ENCODE results near the gene DLAT. TPM values are rescaled to one million over a fixed set of nuclear protein-coding genes. Genes with fewer than 3 reads are reported as not detected.
"Not testable (repeated sequence)": the region's sequence is repeated elsewhere in the genome, so short reads cannot be mapped to it uniquely, and the experiment has no call there.

The DLAT gene
- total RNA-seq, 2 donors from 2014 or later: 19.9 to 21.2 TPM

GRCh38 chr11:112024178-112024772 lies 933 bp upstream of the DLAT start:
- Histone ChIP-seq H3K36me3 (peaks cover 0 to 2% of the 10 kb centered on the region in 2 donors), H3K4me1 (replicated peaks) (no peaks in the 10 kb centered on the region), H3K27ac (peak overlapping the region; percentile 79 to 88), H3K9me3 (no peaks in the 10 kb centered on the region), H3K27me3 (replicated peaks; ENCODE audit: insufficient read depth) (no peaks in the 10 kb centered on the region), H3K4me3 (peak overlapping the region; percentile 70 to 73)
- no peak for DNase-seq (ENCODE audit: low spot score)
- no peak for TF ChIP-seq POLR2A (IDR thresholded peaks at IDR 0.05)
- TF ChIP-seq POLR2AphosphoS5 (IDR thresholded peaks at IDR 0.05): no peak
- TF ChIP-seq CTCF (IDR thresholded peaks at IDR 0.05): no peak
- WGBS: 17% methylated on average over 10 of the region's 10 CpGs
- intact Hi-C loops (cut with DNase I): no loop called here

GRCh38 chr11:112025707-112026106 lies 499 bp downstream of the DLAT start:
- 2% methylated on average over 7 of the region's 8 CpGs for WGBS
- TF ChIP-seq CTCF (IDR thresholded peaks at IDR 0.05) (no peak), POLR2AphosphoS5 (IDR thresholded peaks at IDR 0.05) (no peak)

GRCh38 chr11:112026784-112027410 lies 1.7 kb downstream of the DLAT start:
- WGBS: 94% methylated on average over 25 of the region's 49 CpGs
- H3K4me1 ChIP-seq (replicated peaks); intact Hi-C loops (cut with DNase I); H3K27ac ChIP-seq; H3K4me3 ChIP-seq; DNase-seq (ENCODE audit: low spot score); H3K27me3 ChIP-seq (replicated peaks; ENCODE audit: insufficient read depth); H3K9me3 ChIP-seq; H3K36me3 ChIP-seq: not testable (repeated sequence)

More at GRCh38 chr11:112025707-112026106, 499 bp downstream of the DLAT start:
- Histone ChIP-seq H3K27me3 (replicated peaks; ENCODE audit: insufficient read depth) (no peaks in the 10 kb centered on the region), H3K4me1 (replicated peaks) (no peaks in the 10 kb centered on the region), H3K27ac (peak overlapping the region; percentile 79 to 88), H3K4me3 (peak overlapping the region; percentile 70 to 73), H3K9me3 (no peaks in the 10 kb centered on the region), H3K36me3 (peaks cover 0 to 2% of the 10 kb centered on the region in 2 donors)
- no peak for DNase-seq (ENCODE audit: low spot score)
- intact Hi-C loops (cut with DNase I): no loop called here

- TF ChIP-seq CTCF (IDR thresholded peaks at IDR 0.05) (no peak), POLR2AphosphoS5 (IDR thresholded peaks at IDR 0.05) (no peak), POLR2A (IDR thresholded peaks at IDR 0.05) (no peak)
- Histone ChIP-seq H3K27ac (no peak overlapping the region), H3K9me3 (no peaks in the 10 kb centered on the region), H3K36me3 (peaks cover 0 to 2% of the 10 kb centered on the region in 2 donors), H3K4me1 (replicated peaks) (no peaks in the 10 kb centered on the region), H3K27me3 (replicated peaks; ENCODE audit: insufficient read depth) (no peaks in the 10 kb centered on the region), H3K4me3 (no peak overlapping the region)
- WGBS: 96% methylated on average over 2 of the region's 2 CpGs
- DNase-seq (ENCODE audit: low spot score): no peak
- intact Hi-C loops (cut with DNase I): no loop called here
Measured at GRCh38 chr11:112029460-112029859, 4.3 kb downstream of the DLAT start.

- Histone ChIP-seq H3K4me3 (no peak overlapping the region), H3K9me3 (no peaks in the 10 kb centered on the region), H3K27ac (no peak overlapping the region), H3K4me1 (replicated peaks) (no peaks in the 10 kb centered on the region), H3K36me3 (peaks cover 0 to under 1% of the 10 kb centered on the region in 2 donors), H3K27me3 (replicated peaks; ENCODE audit: insufficient read depth) (no peaks in the 10 kb centered on the region)
- WGBS: 94% methylated on average over 3 of the region's 3 CpGs
- TF ChIP-seq CTCF (IDR thresholded peaks at IDR 0.05): no peak
- TF ChIP-seq POLR2AphosphoS5 (IDR thresholded peaks at IDR 0.05): no peak
- TF ChIP-seq POLR2A (IDR thresholded peaks at IDR 0.05): no peak
- no peak for DNase-seq (ENCODE audit: low spot score)
- intact Hi-C loops (cut with DNase I): no loop called here
Measured at GRCh38 chr11:112033902-112034301, 8.7 kb downstream of the DLAT start.
